CD4-positive, alpha-beta memory T cell (primary cell): ENCODE data around the gene MTUS2. TPM values are rescaled to one million over a fixed set of nuclear protein-coding genes. Genes with fewer than 3 reads are reported as not detected.
"Not testable (repeated sequence)": the region's sequence is repeated elsewhere in the genome, so short reads cannot be mapped to it uniquely, and the experiment has no call there.

Source experiments
- CTCF ChIA-PET: fragments of 350-600 bp; sonication (Branson Sonifier 250); formaldehyde crosslinking; loops from one replicate; lab custom pipeline; 2021; ENCODE audit warnings: inconsistent platforms; ENCODE audit not compliant: partially characterized antibody; lab: Charles Lee
- POLR2A ChIA-PET: fragments of 350-600 bp; sonication (Branson Sonifier 250); formaldehyde crosslinking; loops from one replicate; lab custom pipeline; 2021; ENCODE audit not compliant: partially characterized antibody; lab: Charles Lee
- DNase-seq, 5 donors: peaks; one replicate each; pipeline versions ENCODE4 v3.0.0 to v3.0.0-alpha.2; 2020 to 2022; ENCODE audit warnings: mixed read lengths in 1 of 5
- H3K27ac ChIP-seq: one replicate; pipeline ENCODE4 v1.7.0; 2013; ENCODE audit warnings: low read depth, low read length
- H3K27me3 ChIP-seq: 2 replicates; pipeline ENCODE4 v1.7.0; 2013; ENCODE audit warnings: mild to moderate bottlenecking, low read length, moderate library complexity; ENCODE audit not compliant: insufficient read depth
- H3K36me3 ChIP-seq: 2 replicates; pipeline ENCODE4 v1.7.0; 2013; ENCODE audit warnings: mild to moderate bottlenecking, low read length, moderate library complexity; ENCODE audit not compliant: insufficient read depth
- H3K4me1 ChIP-seq: 2 replicates; pipeline ENCODE4 v1.7.0; 2013; ENCODE audit warnings: mild to moderate bottlenecking, low read length, moderate library complexity; ENCODE audit not compliant: insufficient read depth
- H3K4me3 ChIP-seq, 2 donors: one replicate each; pipeline ENCODE4 v1.7.0; 2013; ENCODE audit warnings: low read length in 2 of 2, mild to moderate bottlenecking in 1 of 2
- H3K9me3 ChIP-seq, 2 donors: one replicate each; pipeline ENCODE4 v1.7.0; 2013; ENCODE audit warnings: low read length in 2 of 2, control low read depth in 1 of 2; ENCODE audit not compliant: control insufficient read depth in 1 of 2
- H3K27ac Mint-ChIP-seq, 7 donors: one replicate each; pipeline ENCODE4 v1.8.0; 2020 to 2021; ENCODE audit warnings: mixed read lengths in 7 of 7, mild to moderate bottlenecking in 6 of 7, inconsistent platforms in 3 of 7, moderate library complexity in 3 of 7
- H3K27me3 Mint-ChIP-seq, 2 donors: one replicate each; pipeline ENCODE4 v1.8.0; 2020 to 2021; ENCODE audit warnings: mixed read lengths in 2 of 2
- H3K36me3 Mint-ChIP-seq, 2 donors: one replicate each; pipeline ENCODE4 v1.8.0; 2020 to 2021; ENCODE audit warnings: mixed read lengths in 2 of 2, inconsistent platforms in 1 of 2, mild to moderate bottlenecking in 1 of 2
- H3K4me1 Mint-ChIP-seq, 4 donors: one replicate each; pipeline ENCODE4 v1.8.0; 2020 to 2021; ENCODE audit warnings: mixed read lengths in 4 of 4, mild to moderate bottlenecking in 1 of 4
- H3K4me3 Mint-ChIP-seq, 8 donors: one replicate each; pipeline ENCODE4 v1.8.0; 2020 to 2021; ENCODE audit warnings: mixed read lengths in 8 of 8, mild to moderate bottlenecking in 7 of 8, moderate library complexity in 6 of 8, inconsistent platforms in 3 of 8
- H3K9me3 Mint-ChIP-seq, 8 donors: one replicate each; pipeline ENCODE4 v1.8.0; 2020 to 2021; ENCODE audit warnings: mixed read lengths in 8 of 8, mild to moderate bottlenecking in 5 of 8, inconsistent platforms in 3 of 8, moderate library complexity in 1 of 8
- intact Hi-C: fragments of 100-400 bp; cut with micrococcal nuclease; formaldehyde crosslinking; loops from one replicate; pipeline ENCODE4 v1.15.1; 2023
- polyA plus RNA-seq, 2 donors: library from polyadenylated mRNA; unstranded; fragments of 300-500 nt; fragmentation: Illumina TruSeq; gene quantifications; one replicate each; pipeline ENCODE4 v1.2.3, GENCODE V29; 2021
- total RNA-seq, 2 experiments: library from RNA; stranded (reverse); gene quantifications; one replicate each; pipeline ENCODE4 v1.2.3, GENCODE V29; 2021

MTUS2 gene
- total and polyA plus RNA-seq, 4 experiments from 2014 or later = 0.12 to 1.1 (median 0.60) TPM

DNA sequence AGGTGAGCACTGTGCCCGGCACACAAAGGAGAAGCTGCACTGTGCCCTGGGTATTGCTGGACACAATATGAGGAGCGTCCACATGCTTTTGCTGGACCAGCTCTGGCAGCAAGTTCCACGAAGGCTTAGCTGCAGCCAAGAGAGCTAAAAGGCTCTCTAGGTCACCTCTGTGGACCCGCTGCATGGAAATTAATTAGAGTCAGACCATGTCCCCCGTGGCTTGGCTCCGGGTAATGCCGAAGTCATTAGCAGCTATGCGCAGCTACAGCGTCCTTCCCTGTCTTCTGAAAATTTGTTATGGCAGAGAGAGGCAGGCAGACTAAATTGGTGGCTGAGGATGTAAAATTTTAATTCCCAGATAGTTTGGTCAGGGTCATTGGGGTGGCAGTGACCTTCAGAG lies 503.8 kb downstream of the MTUS2 start:
- Mint-ChIP-seq H3K27ac (no peak overlapping the region), H3K27me3 (peaks cover 0 to 5% of the 10 kb centered on the region in 2 donors), H3K4me1 (no peaks in the 10 kb centered on the region), H3K36me3 (no peaks in the 10 kb centered on the region), H3K9me3 (peaks cover 0 to 5% (median under 1%) of the 10 kb centered on the region in 8 donors), H3K4me3 (no peak overlapping the region)
- Histone ChIP-seq H3K9me3 (no peaks in the 10 kb centered on the region), H3K4me1 (no peaks in the 10 kb centered on the region), H3K27ac (no peak overlapping the region), H3K36me3 (no peaks in the 10 kb centered on the region), H3K4me3 (no peak overlapping the region), H3K27me3 (no peaks in the 10 kb centered on the region)
- intact Hi-C loops = no loop called here
- ChIA-PET POLR2A (no interaction called here), CTCF (no interaction called here)
- no peak for DNase-seq

- intact Hi-C loops = no loop called here
- Mint-ChIP-seq H3K4me1 (no peaks in the 10 kb centered on the region), H3K4me3 (no peak overlapping the region), H3K27ac (no peak overlapping the region), H3K9me3 (peaks cover 0 to 5% (median under 1%) of the 10 kb centered on the region in 8 donors), H3K36me3 (no peaks in the 10 kb centered on the region), H3K27me3 (peaks cover 0 to 5% of the 10 kb centered on the region in 2 donors)
- H3K4me1 ChIP-seq = no peaks in the 10 kb centered on the region
- ChIA-PET POLR2A (no interaction called here), CTCF (no interaction called here)
- no peaks in the 10 kb centered on the region for H3K27me3 ChIP-seq
- H3K27ac ChIP-seq = no peak overlapping the region
- H3K4me3 ChIP-seq = no peak overlapping the region
- no peak for DNase-seq
- H3K36me3 ChIP-seq = no peaks in the 10 kb centered on the region
- H3K9me3 ChIP-seq = no peaks in the 10 kb centered on the region
Observed at GRCh38 chr13:29324601-29325000, 504.5 kb downstream of the MTUS2 start.

GRCh38 chr13:29328501-29328900 lies 508.4 kb downstream of the MTUS2 start:
- H3K4me1 Mint-ChIP-seq = no peaks in the 10 kb centered on the region
- H3K9me3 Mint-ChIP-seq = peaks cover 0 to 5% (median 2%) of the 10 kb centered on the region in 8 donors
- Histone ChIP-seq H3K36me3 (no peaks in the 10 kb centered on the region), H3K4me1 (no peaks in the 10 kb centered on the region), H3K9me3 (no peaks in the 10 kb centered on the region), H3K4me3 (no peak overlapping the region), H3K27ac (no peak overlapping the region), H3K27me3 (no peaks in the 10 kb centered on the region)
- DNase-seq = no peak
- intact Hi-C loops = no loop called here
- POLR2A ChIA-PET = no interaction called here
- no peaks in the 10 kb centered on the region for H3K27me3 Mint-ChIP-seq
- H3K4me3 Mint-ChIP-seq = no peak overlapping the region
- no peak overlapping the region for H3K27ac Mint-ChIP-seq
- no peaks in the 10 kb centered on the region for H3K36me3 Mint-ChIP-seq
- CTCF ChIA-PET = interaction anchor here (0.6 kb wide), 1 partner anchor 70 kb away, joined by 4 read pairs; no protein-coding TSS in a partner anchor

GRCh38 chr13:29336356-29336755 lies 516.2 kb downstream of the MTUS2 start:
- H3K27ac ChIP-seq = no peak overlapping the region
- Mint-ChIP-seq H3K27me3 (peaks cover 0 to 1% of the 10 kb centered on the region in 2 donors), H3K36me3 (no peaks in the 10 kb centered on the region), H3K9me3 (peaks cover 0 to 31% (median 17%) of the 10 kb centered on the region in 8 donors), H3K4me1 (no peaks in the 10 kb centered on the region), H3K4me3 (no peak overlapping the region), H3K27ac (no peak overlapping the region)
- H3K4me3 ChIP-seq = no peak overlapping the region
- no peaks in the 10 kb centered on the region for H3K4me1 ChIP-seq
- DNase-seq = no peak
- H3K9me3 ChIP-seq = no peaks in the 10 kb centered on the region
- H3K27me3 ChIP-seq = no peaks in the 10 kb centered on the region
- intact Hi-C loops = no loop called here
- no peaks in the 10 kb centered on the region for H3K36me3 ChIP-seq
- CTCF ChIA-PET = no interaction called here
- POLR2A ChIA-PET = no interaction called here

DNA sequence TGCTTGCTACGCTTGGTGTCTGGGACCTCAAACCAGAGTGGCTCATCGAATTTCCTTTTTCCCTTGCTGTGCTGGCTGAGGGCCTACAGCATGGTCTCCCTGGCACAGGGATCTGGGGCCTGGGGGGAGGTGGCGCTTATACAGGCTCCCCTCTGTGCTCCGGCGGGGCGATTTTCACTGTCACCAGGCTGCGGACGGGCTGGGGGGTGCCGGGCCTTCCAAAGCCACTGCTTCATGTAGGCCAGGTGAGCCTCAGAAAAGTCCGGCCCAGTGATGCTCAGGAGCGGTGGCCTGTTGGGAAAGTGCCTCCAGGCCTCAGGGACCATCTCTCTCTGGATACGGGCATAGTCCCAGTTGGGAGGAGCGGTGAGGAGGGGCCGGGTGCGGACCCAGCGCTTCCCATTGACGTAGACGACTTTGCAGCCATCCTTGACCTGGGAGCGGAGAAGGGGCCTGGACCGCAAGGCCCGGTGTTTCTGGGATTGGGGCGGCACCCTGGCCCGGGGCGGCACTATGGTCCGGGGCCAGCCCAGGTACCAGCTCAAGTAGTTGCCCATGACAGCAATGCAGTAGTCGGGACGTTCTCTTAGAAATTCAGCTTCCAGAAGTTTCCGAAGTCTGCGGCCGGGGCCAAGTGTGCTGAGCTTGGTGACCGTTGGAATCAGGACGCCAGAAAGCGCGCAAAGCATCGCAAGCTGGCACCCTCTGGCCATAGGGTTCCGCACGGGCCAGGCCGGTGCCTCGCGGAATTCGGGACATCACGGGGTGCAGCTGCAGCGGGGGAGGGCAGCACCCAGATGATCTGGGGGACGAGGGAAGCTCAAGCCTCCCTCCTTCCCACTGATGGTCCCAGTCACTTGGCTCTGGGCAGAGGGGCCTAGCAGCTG lies 519.5 kb downstream of the MTUS2 start:
- no peaks in the 10 kb centered on the region for H3K9me3 ChIP-seq
- no peaks in the 10 kb centered on the region for H3K27me3 ChIP-seq
- no peak overlapping the region for H3K4me3 ChIP-seq
- no peak overlapping the region for H3K27ac ChIP-seq
- POLR2A ChIA-PET = no interaction called here
- Mint-ChIP-seq H3K4me3 (no peak overlapping the region), H3K27ac (no peak overlapping the region), H3K4me1 (no peaks in the 10 kb centered on the region), H3K27me3 (peaks cover 0 to 1% of the 10 kb centered on the region in 2 donors), H3K36me3 (no peaks in the 10 kb centered on the region), H3K9me3 (peaks cover 3 to 25% (median 14%) of the 10 kb centered on the region in 8 donors)
- no peaks in the 10 kb centered on the region for H3K36me3 ChIP-seq
- CTCF ChIA-PET = no interaction called here
- H3K4me1 ChIP-seq = no peaks in the 10 kb centered on the region
- no peak for DNase-seq
- intact Hi-C loops = no loop called here

GRCh38 chr13:29345860-29346582 lies 525.9 kb downstream of the MTUS2 start:
- POLR2A ChIA-PET, H3K27me3 Mint-ChIP-seq, H3K4me1 Mint-ChIP-seq, H3K27ac ChIP-seq, intact Hi-C loops, H3K4me1 ChIP-seq, H3K9me3 ChIP-seq, CTCF ChIA-PET, H3K36me3 ChIP-seq, H3K36me3 Mint-ChIP-seq, H3K9me3 Mint-ChIP-seq, H3K4me3 ChIP-seq, H3K27me3 ChIP-seq: not testable (repeated sequence)
- DNase-seq = peak in 1 of 5 donors; percentile 2
- H3K27ac Mint-ChIP-seq = peak overlapping the region in 3 of 7 donors; percentile 9 to 57 (median 37)
- H3K4me3 Mint-ChIP-seq = peak overlapping the region in 4 of 8 donors; percentile 31 to 55 (median 40)

- Mint-ChIP-seq H3K36me3 (no peaks in the 10 kb centered on the region), H3K9me3 (peaks cover 0 to 3% (median 0%) of the 10 kb centered on the region in 8 donors), H3K4me3 (no peak overlapping the region), H3K27ac (no peak overlapping the region), H3K27me3 (peaks cover 18 to 28% of the 10 kb centered on the region in 2 donors), H3K4me1 (peaks cover 0 to 3% (median 0%) of the 10 kb centered on the region in 4 donors)
- no peaks in the 10 kb centered on the region for H3K27me3 ChIP-seq
- no peak for DNase-seq
- H3K4me1 ChIP-seq = no peaks in the 10 kb centered on the region
- POLR2A ChIA-PET = no interaction called here
- H3K27ac ChIP-seq = no peak overlapping the region
- no peak overlapping the region for H3K4me3 ChIP-seq
- H3K9me3 ChIP-seq = no peaks in the 10 kb centered on the region
- intact Hi-C loops = no loop called here
- no peaks in the 10 kb centered on the region for H3K36me3 ChIP-seq
- CTCF ChIA-PET = interaction anchor here (1.4 to 1.7 kb wide), 3 partner anchors 9 to 18 kb away, joined by 3 to 4 read pairs (median 4); no protein-coding TSS in a partner anchor
Observed at GRCh38 chr13:29355029-29355428, 534.9 kb downstream of the MTUS2 start.
